Esophagus (tissue), 2 donors: Measurements from ENCODE around the gene OTUD6A. TPM values are rescaled to one million over a fixed set of nuclear protein-coding genes. Genes with fewer than 3 reads are reported as not detected.
"Not testable (repeated sequence)": the region's sequence is repeated elsewhere in the genome, so short reads cannot be mapped to it uniquely, and the experiment has no call there.

Experiments used
- H3K27ac ChIP-seq, 2 donors: one replicate each; pipeline ENCODE4 v1.5.1; 2013; ENCODE audit warnings: low read depth in 2 of 2, mild to moderate bottlenecking in 2 of 2, inconsistent platforms in 1 of 2, low read length in 1 of 2, moderate library complexity in 1 of 2
- H3K27me3 ChIP-seq, 2 donors: one replicate each; pipeline ENCODE4 v1.6.1; 2013; ENCODE audit warnings: low read length in 2 of 2, control low read depth in 1 of 2, mild to moderate bottlenecking in 1 of 2; ENCODE audit not compliant: insufficient read depth in 2 of 2, control insufficient read depth in 1 of 2
- H3K36me3 ChIP-seq, 2 donors: one replicate each; pipeline ENCODE4 v1.6.1; 2013; ENCODE audit warnings: low read length in 1 of 2; ENCODE audit not compliant: control insufficient read depth in 2 of 2, insufficient read depth in 2 of 2
- H3K4me1 ChIP-seq, 2 donors: one replicate each; pipeline ENCODE4 v1.6.1; 2013; ENCODE audit warnings: low read length in 1 of 2; ENCODE audit not compliant: control insufficient read depth in 2 of 2, insufficient read depth in 2 of 2
- H3K4me3 ChIP-seq, 2 donors: one replicate each; pipeline ENCODE4 v1.5.1; 2013; ENCODE audit warnings: low read length in 2 of 2, mild to moderate bottlenecking in 2 of 2, low read depth in 1 of 2, moderate library complexity in 1 of 2
- H3K9me3 ChIP-seq, 2 donors: one replicate each; pipeline ENCODE4 v1.6.1; 2013; ENCODE audit warnings: mild to moderate bottlenecking in 2 of 2, low read depth in 1 of 2, low read length in 1 of 2, moderate library complexity in 1 of 2; ENCODE audit not compliant: control insufficient read depth in 2 of 2, insufficient read depth in 1 of 2
- WGBS, 2 donors: extraction: QIAGEN DNeasy Blood & Tissue Kit; methylation state at CpG; one replicate each; pipeline ENCODE4 v1.1.7; 2013; 5-methylcytosine and 5-hydroxymethylcytosine counted together
- polyA plus RNA-seq, 2 donors: library from polyadenylated mRNA; stranded (reverse); fragments of 200-250 nt; gene quantifications; one replicate each; pipeline ENCODE4 v1.2.3, GENCODE V29; 2013
- donor health status: healthy with polysubstance abuse.
- donor health status: Bipolar disorder and iron deficiency.

OTUD6A gene
- polyA plus RNA-seq, 2 donors = not detected

GRCh38 chrX:70105229-70105628, 43.0 kb downstream of the OTUD6A start:
- no peaks in the 10 kb centered on the region for H3K36me3 ChIP-seq
- WGBS, 2 donors = 24 to 29% methylated on average over 2 of the region's 2 CpGs
- H3K4me3 ChIP-seq = no peak overlapping the region
- H3K9me3 ChIP-seq = no peaks in the 10 kb centered on the region
- H3K4me1 ChIP-seq = no peaks in the 10 kb centered on the region
- H3K27ac ChIP-seq = no peak overlapping the region
- no peaks in the 10 kb centered on the region for H3K27me3 ChIP-seq

- not testable (repeated sequence) for H3K4me1 ChIP-seq, H3K27me3 ChIP-seq, H3K9me3 ChIP-seq, H3K27ac ChIP-seq, H3K36me3 ChIP-seq, H3K4me3 ChIP-seq
- 88 to 91% methylated on average over 4 of the region's 4 CpGs for WGBS, 2 donors
Measured at GRCh38 chrX:70111436-70112026, 49.3 kb downstream of the OTUD6A start.

Other genes starting within 250 kb of the OTUD6A start
- not detected for gene AWAT2, start 12.5 kb upstream of the OTUD6A start, polyA plus RNA-seq
- gene IGBP1, start 71.0 kb downstream of the OTUD6A start, polyA plus RNA-seq = 10 to 100 TPM; 25.2 to 45.4 TPM
- gene DGAT2L6, start 115.0 kb downstream of the OTUD6A start, polyA plus RNA-seq = not detected
- not detected for gene AWAT1, start 172.2 kb downstream of the OTUD6A start, polyA plus RNA-seq
- gene P2RY4, start 197.7 kb downstream of the OTUD6A start, polyA plus RNA-seq = under 1 TPM in 1 of 2 donors, not detected in 1; 0.06 TPM
- gene ARR3, start 205.9 kb downstream of the OTUD6A start, polyA plus RNA-seq = not detected
- gene RAB41, start 219.7 kb downstream of the OTUD6A start, polyA plus RNA-seq = not detected
- gene PDZD11, start 227.5 kb downstream of the OTUD6A start, polyA plus RNA-seq = 10 to 100 TPM; 54.2 to 78.0 TPM
- gene KIF4A, start 227.6 kb downstream of the OTUD6A start, polyA plus RNA-seq = 1 to 10 TPM; 1.7 to 3.5 TPM